Measurements from ENCODE around the gene SHLD2.
"Not testable (repeated sequence)": the region's sequence is repeated elsewhere in the genome, so short reads cannot be mapped to it uniquely, and the experiment has no call there.

Gene SHLD2

GRCh38 chr10:87172178-87172577 is 77.2 kb downstream of the SHLD2 start:
- not testable (repeated sequence) for H3K27ac ChIP-seq (replicated peaks; ENCODE audit: low read length); H3K4me2 ChIP-seq (ENCODE audit: insufficient read depth, low read length, poor library complexity, severe bottlenecking); H2BK12ac ChIP-seq (ENCODE audit: low read length); H2AK5ac ChIP-seq (ENCODE audit: low read depth, low read length); H2BK5ac ChIP-seq (ENCODE audit: low read length); H3K23ac ChIP-seq (ENCODE audit: low read depth, low read length, poor library complexity); H3K36me3 ChIP-seq (replicated peaks in 1 of 2; ENCODE audit: control insufficient read depth in 2 of 2, insufficient read depth in 2 of 2, low read length in 2 of 2); H3K4ac ChIP-seq (ENCODE audit: low read length); H2AFZ ChIP-seq (ENCODE audit: low read length); H3K9me3 ChIP-seq (replicated peaks in 1 of 2; ENCODE audit: control insufficient read depth in 2 of 2, insufficient read depth in 1 of 2, low read depth in 1 of 2, low read length in 2 of 2); H3K4me1 ChIP-seq (ENCODE audit: control insufficient read depth in 2 of 2, insufficient read depth in 1 of 2, low read depth in 1 of 2, low read length in 2 of 2); H3K4me3 ChIP-seq (ENCODE audit: low read length in 2 of 2); H3K14ac ChIP-seq (ENCODE audit: low read length); DNase-seq (ENCODE audit: low spot score); H2BK120ac ChIP-seq (ENCODE audit: low read depth, low read length); H4K8ac ChIP-seq (ENCODE audit: low read depth, low read length); H2BK15ac ChIP-seq (ENCODE audit: low read length); H4K91ac ChIP-seq (ENCODE audit: low read depth, low read length, poor library complexity); H3K79me1 ChIP-seq (ENCODE audit: low read depth, low read length); H3K27me3 ChIP-seq (ENCODE audit: control insufficient read depth in 3 of 3, insufficient read depth in 3 of 3, low read depth in 1 of 3, low read length in 3 of 3); H3K18ac ChIP-seq (ENCODE audit: low read length); H3K9ac ChIP-seq (ENCODE audit: low read depth, low read length, poor library complexity)

DNA sequence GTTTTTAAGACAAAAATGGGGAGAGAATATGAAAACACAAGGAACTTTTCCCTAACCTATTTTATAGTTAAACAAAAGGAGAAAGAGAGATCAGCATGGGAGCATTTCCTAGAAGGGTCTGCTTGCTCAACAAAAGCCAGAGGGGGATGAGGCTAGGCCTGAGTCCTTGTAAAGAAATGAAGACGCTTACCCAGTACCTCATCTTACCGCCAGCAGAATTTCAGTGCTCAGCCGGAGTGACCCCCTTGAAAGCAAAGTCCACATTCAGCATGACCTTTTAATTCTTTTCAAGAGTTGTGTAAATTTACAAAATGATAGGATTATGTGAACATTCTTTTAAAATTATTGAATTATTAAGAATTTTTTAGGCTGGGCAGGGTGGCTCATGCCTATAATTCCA is 82.6 kb downstream of the SHLD2 start:
- not testable (repeated sequence) for H4K91ac ChIP-seq (ENCODE audit: low read depth, low read length, poor library complexity); H3K4me2 ChIP-seq (ENCODE audit: insufficient read depth, low read length, poor library complexity, severe bottlenecking); H3K14ac ChIP-seq (ENCODE audit: low read length); H3K23ac ChIP-seq (ENCODE audit: low read depth, low read length, poor library complexity); H3K4me1 ChIP-seq (ENCODE audit: control insufficient read depth in 2 of 2, insufficient read depth in 1 of 2, low read depth in 1 of 2, low read length in 2 of 2); H3K9me3 ChIP-seq (replicated peaks in 1 of 2; ENCODE audit: control insufficient read depth in 2 of 2, insufficient read depth in 1 of 2, low read depth in 1 of 2, low read length in 2 of 2); H2AK5ac ChIP-seq (ENCODE audit: low read depth, low read length); H2BK15ac ChIP-seq (ENCODE audit: low read length); H2AFZ ChIP-seq (ENCODE audit: low read length); H3K79me1 ChIP-seq (ENCODE audit: low read depth, low read length); H2BK12ac ChIP-seq (ENCODE audit: low read length); H2BK120ac ChIP-seq (ENCODE audit: low read depth, low read length); DNase-seq (ENCODE audit: low spot score); H4K8ac ChIP-seq (ENCODE audit: low read depth, low read length); H3K27me3 ChIP-seq (ENCODE audit: control insufficient read depth in 3 of 3, insufficient read depth in 3 of 3, low read depth in 1 of 3, low read length in 3 of 3); H2BK5ac ChIP-seq (ENCODE audit: low read length); H3K4ac ChIP-seq (ENCODE audit: low read length); H3K36me3 ChIP-seq (replicated peaks in 1 of 2; ENCODE audit: control insufficient read depth in 2 of 2, insufficient read depth in 2 of 2, low read length in 2 of 2); H3K9ac ChIP-seq (ENCODE audit: low read depth, low read length, poor library complexity); H3K4me3 ChIP-seq (ENCODE audit: low read length in 2 of 2); H3K18ac ChIP-seq (ENCODE audit: low read length); H3K27ac ChIP-seq (replicated peaks; ENCODE audit: low read length)
- WGBS, 2 donors (ENCODE audit: extremely low coverage in 2 of 2, insufficient read length in 2 of 2, insufficient replicate concordance in 1 of 2) = no CpG with 5 or more reads among the region's 3 CpGs

- not testable (repeated sequence) for H3K27me3 ChIP-seq (ENCODE audit: control insufficient read depth in 3 of 3, insufficient read depth in 3 of 3, low read depth in 1 of 3, low read length in 3 of 3); H3K79me1 ChIP-seq (ENCODE audit: low read depth, low read length); H4K8ac ChIP-seq (ENCODE audit: low read depth, low read length); H3K27ac ChIP-seq (replicated peaks; ENCODE audit: low read length); H2AFZ ChIP-seq (ENCODE audit: low read length); H3K23ac ChIP-seq (ENCODE audit: low read depth, low read length, poor library complexity); H3K18ac ChIP-seq (ENCODE audit: low read length); H3K4me1 ChIP-seq (ENCODE audit: control insufficient read depth in 2 of 2, insufficient read depth in 1 of 2, low read depth in 1 of 2, low read length in 2 of 2); H2BK12ac ChIP-seq (ENCODE audit: low read length); DNase-seq (ENCODE audit: low spot score); H3K14ac ChIP-seq (ENCODE audit: low read length); H2BK15ac ChIP-seq (ENCODE audit: low read length); H2AK5ac ChIP-seq (ENCODE audit: low read depth, low read length); H2BK5ac ChIP-seq (ENCODE audit: low read length); H3K4ac ChIP-seq (ENCODE audit: low read length); H2BK120ac ChIP-seq (ENCODE audit: low read depth, low read length); H3K4me3 ChIP-seq (ENCODE audit: low read length in 2 of 2); H3K9me3 ChIP-seq (replicated peaks in 1 of 2; ENCODE audit: control insufficient read depth in 2 of 2, insufficient read depth in 1 of 2, low read depth in 1 of 2, low read length in 2 of 2); H3K9ac ChIP-seq (ENCODE audit: low read depth, low read length, poor library complexity); H4K91ac ChIP-seq (ENCODE audit: low read depth, low read length, poor library complexity); H3K4me2 ChIP-seq (ENCODE audit: insufficient read depth, low read length, poor library complexity, severe bottlenecking)
- peaks cover 0 to 35% of the 10 kb centered on the region in 2 donors for H3K36me3 ChIP-seq (replicated peaks in 1 of 2; ENCODE audit: control insufficient read depth in 2 of 2, insufficient read depth in 2 of 2, low read length in 2 of 2)
- WGBS, 2 donors (ENCODE audit: extremely low coverage in 2 of 2, insufficient read length in 2 of 2, insufficient replicate concordance in 1 of 2) = no CpG with 5 or more reads among the region's 6 CpGs
Measured at GRCh38 chr10:87184421-87184820, 89.4 kb downstream of the SHLD2 start.

DNA sequence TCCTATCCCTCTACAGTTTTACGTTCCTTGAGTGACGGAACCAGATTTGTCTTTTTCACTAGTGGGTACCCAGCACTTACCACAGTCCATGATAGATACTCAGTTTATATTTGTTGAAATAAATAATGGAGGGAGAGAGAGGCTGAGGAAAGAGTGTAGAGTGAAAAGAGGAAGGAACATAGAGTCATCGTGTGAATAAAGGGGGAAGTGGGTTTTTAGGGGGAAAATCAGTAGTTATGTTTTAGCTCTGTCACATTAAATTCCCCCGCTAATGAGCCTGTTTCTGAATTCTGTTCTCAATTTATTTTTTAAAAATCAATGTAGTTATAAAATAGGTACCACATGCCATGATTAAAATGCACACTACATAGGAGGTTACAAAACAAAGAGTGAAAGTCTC is 91.0 kb downstream of the SHLD2 start:
- not testable (repeated sequence) for H3K4ac ChIP-seq (ENCODE audit: low read length); H3K9me3 ChIP-seq (replicated peaks in 1 of 2; ENCODE audit: control insufficient read depth in 2 of 2, insufficient read depth in 1 of 2, low read depth in 1 of 2, low read length in 2 of 2); H2BK12ac ChIP-seq (ENCODE audit: low read length); H4K8ac ChIP-seq (ENCODE audit: low read depth, low read length); H3K4me3 ChIP-seq (ENCODE audit: low read length in 2 of 2); H4K91ac ChIP-seq (ENCODE audit: low read depth, low read length, poor library complexity); H2BK15ac ChIP-seq (ENCODE audit: low read length); H2AK5ac ChIP-seq (ENCODE audit: low read depth, low read length); H3K4me1 ChIP-seq (ENCODE audit: control insufficient read depth in 2 of 2, insufficient read depth in 1 of 2, low read depth in 1 of 2, low read length in 2 of 2); H2BK120ac ChIP-seq (ENCODE audit: low read depth, low read length); H3K23ac ChIP-seq (ENCODE audit: low read depth, low read length, poor library complexity); H3K27me3 ChIP-seq (ENCODE audit: control insufficient read depth in 3 of 3, insufficient read depth in 3 of 3, low read depth in 1 of 3, low read length in 3 of 3); H3K79me1 ChIP-seq (ENCODE audit: low read depth, low read length); DNase-seq (ENCODE audit: low spot score); H3K27ac ChIP-seq (replicated peaks; ENCODE audit: low read length); H3K9ac ChIP-seq (ENCODE audit: low read depth, low read length, poor library complexity); H2BK5ac ChIP-seq (ENCODE audit: low read length); H3K4me2 ChIP-seq (ENCODE audit: insufficient read depth, low read length, poor library complexity, severe bottlenecking); H3K14ac ChIP-seq (ENCODE audit: low read length); H2AFZ ChIP-seq (ENCODE audit: low read length); H3K18ac ChIP-seq (ENCODE audit: low read length)
- peaks cover 0 to 39% of the 10 kb centered on the region in 2 donors for H3K36me3 ChIP-seq (replicated peaks in 1 of 2; ENCODE audit: control insufficient read depth in 2 of 2, insufficient read depth in 2 of 2, low read length in 2 of 2)
- WGBS, 2 donors (ENCODE audit: extremely low coverage in 2 of 2, insufficient read length in 2 of 2, insufficient replicate concordance in 1 of 2) = no CpG with 5 or more reads among the region's 4 CpGs

Measured in neuronal stem cell (in vitro differentiated cells).